GM10266 (cell line): ENCODE data around the gene UNC119.

ENCODE experiments used
- DNase-seq: peaks from one replicate; pipeline ENCODE4 v3.0.0; 2012; ENCODE audit errors: extremely low spot score
- CTCF ChIP-seq: IDR thresholded peaks from 2 replicates; pipeline ENCODE4 v1.5.1; 2012; ENCODE audit warnings: mild to moderate bottlenecking, low read depth; ENCODE audit not compliant: control insufficient read depth, insufficient read depth; ENCODE audit errors: missing control alignments

UNC119 gene

GRCh38 chr17:28532050-28532960 is 20.1 kb downstream of the UNC119 start:
- no peak for TF ChIP-seq CTCF
- DNase-seq = no peak

GRCh38 chr17:28530926-28531325 is 21.5 kb downstream of the UNC119 start:
- DNase-seq = no peak
- TF ChIP-seq CTCF = no peak

GRCh38 chr17:28530250-28530649 is 22.2 kb downstream of the UNC119 start:
- DNase-seq = no peak
- no peak for TF ChIP-seq CTCF

GRCh38 chr17:28529013-28529400 is 23.4 kb downstream of the UNC119 start:
- no peak for TF ChIP-seq CTCF
- no peak for DNase-seq

- DNase-seq = no peak
- no peak for TF ChIP-seq CTCF
Measured at GRCh38 chr17:28528327-28529012, 24.0 kb downstream of the UNC119 start.

- no peak for TF ChIP-seq CTCF
- DNase-seq = no peak
Measured at GRCh38 chr17:28527859-28528258, 24.6 kb downstream of the UNC119 start.

- DNase-seq = no peak
- TF ChIP-seq CTCF = no peak
Measured at GRCh38 chr17:28527181-28527681, 25.2 kb downstream of the UNC119 start.
